Measurements from ENCODE around the gene NUP188. TPM values are rescaled to one million over a fixed set of nuclear protein-coding genes. Genes with fewer than 3 reads are reported as not detected.
"Not testable (repeated sequence)": the region's sequence is repeated elsewhere in the genome, so short reads cannot be mapped to it uniquely, and the experiment has no call there.

NUP188 gene
- total RNA-seq, 2 donors from 2014 or later, result 14.8 to 30.0 TPM

GRCh38 chr9:128999581-129000206 lies 52.2 kb downstream of the NUP188 start:
- ATAC-seq (no peak), DNase-seq (no peak)
- intact Hi-C loops (cut with DNase I), result no loop called here

- intact Hi-C loops (cut with DNase I), result no loop called here
- ATAC-seq (no peak), DNase-seq (no peak)
These were observed 54.2 kb downstream of the NUP188 start for GRCh38 chr9:129001504-129002325.

GRCh38 chr9:129002992-129003391 lies 55.5 kb downstream of the NUP188 start:
- no peak for ATAC-seq
- intact Hi-C loops (cut with DNase I), result no loop called here

GRCh38 chr9:129004173-129004572 lies 56.7 kb downstream of the NUP188 start:
- intact Hi-C loops (cut with DNase I); ATAC-seq; DNase-seq: not testable (repeated sequence)

More at GRCh38 chr9:129002992-129003391, 55.5 kb downstream of the NUP188 start:
- no peak for DNase-seq

GRCh38 chr9:129005336-129005997 lies 58.0 kb downstream of the NUP188 start:
- DNase-seq (no peak), ATAC-seq (no peak)
- intact Hi-C loops (cut with DNase I), result no loop called here

- ATAC-seq (peak; percentile 84 to 91), DNase-seq (peak; percentile 69)
- intact Hi-C loops (cut with DNase I), result no loop called here
These were observed 59.0 kb downstream of the NUP188 start for GRCh38 chr9:129006328-129007034.

GRCh38 chr9:129007035-129007765 lies 59.7 kb downstream of the NUP188 start:
- peak; percentile 65 for DNase-seq
- intact Hi-C loops (cut with DNase I), result no loop called here
- peak in 1 of 2 donors; percentile 19 for ATAC-seq

- intact Hi-C loops (cut with DNase I), result no loop called here
- DNase-seq (no peak), ATAC-seq (no peak)
These were observed 60.4 kb downstream of the NUP188 start for GRCh38 chr9:129007766-129008468.

GRCh38 chr9:129008469-129008965 lies 61.0 kb downstream of the NUP188 start:
- ATAC-seq, result no peak
- intact Hi-C loops (cut with DNase I), result no loop called here
- peak; percentile 15 for DNase-seq

- intact Hi-C loops (cut with DNase I), result no loop called here
- peak; percentile 12 for DNase-seq
These were observed 61.6 kb downstream of the NUP188 start for GRCh38 chr9:129008986-129009583.

GRCh38 chr9:129009584-129010141 lies 62.2 kb downstream of the NUP188 start:
- no peak for ATAC-seq
- intact Hi-C loops (cut with DNase I), result no loop called here
- DNase-seq, result peak; percentile 15

More at GRCh38 chr9:129008986-129009583, 61.6 kb downstream of the NUP188 start:
- ATAC-seq, result no peak

GRCh38 chr9:129010267-129010975 lies 62.9 kb downstream of the NUP188 start:
- no peak for DNase-seq
- intact Hi-C loops (cut with DNase I), result no loop called here

GRCh38 chr9:129011170-129011569 lies 63.7 kb downstream of the NUP188 start:
- no peak for ATAC-seq
- no peak for DNase-seq
- intact Hi-C loops (cut with DNase I), result no loop called here

More at GRCh38 chr9:129010267-129010975, 62.9 kb downstream of the NUP188 start:
- ATAC-seq, result no peak

- intact Hi-C loops (cut with DNase I), result no loop called here
- DNase-seq, result no peak
- no peak for ATAC-seq
These were observed 64.3 kb downstream of the NUP188 start for GRCh38 chr9:129011761-129012181.

- DNase-seq, result no peak
- intact Hi-C loops (cut with DNase I), result no loop called here
- ATAC-seq, result no peak
These were observed 64.8 kb downstream of the NUP188 start for GRCh38 chr9:129012343-129012742.

- intact Hi-C loops (cut with DNase I), result no loop called here
- DNase-seq, result no peak
- ATAC-seq, result no peak
These were observed 65.5 kb downstream of the NUP188 start for GRCh38 chr9:129012893-129013448.
